H9 (cell line): ENCODE measurements around the gene VTI1B. TPM values are rescaled to one million over a fixed set of nuclear protein-coding genes. Genes with fewer than 3 reads are reported as not detected.

Experiments
- DNase-seq: peaks from one replicate; pipeline ENCODE4 v3.0.0-alpha.2; 2017
- H2AFZ ChIP-seq: one replicate; pipeline ENCODE4 v1.6.1; 2013; ENCODE audit warnings: mild to moderate bottlenecking, low read length, control low read depth, moderate library complexity
- H2AK5ac ChIP-seq: 2 replicates; pipeline ENCODE4 v1.6.1; 2013; ENCODE audit warnings: low read length, control low read depth, mixed read lengths; ENCODE audit not compliant: insufficient read length
- H2BK120ac ChIP-seq: one replicate; pipeline ENCODE4 v1.6.1; 2013; ENCODE audit warnings: low read depth, mild to moderate bottlenecking, low read length, control low read depth, inconsistent platforms; ENCODE audit not compliant: poor library complexity, severe bottlenecking
- H2BK12ac ChIP-seq: 2 replicates; pipeline ENCODE4 v1.6.1; 2013; ENCODE audit warnings: low read length, control low read depth, mixed read lengths, low read depth; ENCODE audit not compliant: insufficient read length
- H2BK15ac ChIP-seq: 2 replicates; pipeline ENCODE4 v1.6.1; 2013; ENCODE audit warnings: low read depth, low read length, control low read depth
- H2BK20ac ChIP-seq: one replicate; pipeline ENCODE4 v1.6.1; 2013; ENCODE audit warnings: low read depth, mild to moderate bottlenecking, low read length, control low read depth, inconsistent platforms; ENCODE audit not compliant: poor library complexity, severe bottlenecking
- H2BK5ac ChIP-seq: 2 replicates; pipeline ENCODE4 v1.6.1; 2013; ENCODE audit warnings: low read length, control low read depth, mixed read lengths; ENCODE audit not compliant: insufficient read length
- H3K14ac ChIP-seq: 2 replicates; pipeline ENCODE4 v1.6.1; 2013; ENCODE audit warnings: low read length, control low read depth; ENCODE audit not compliant: insufficient read depth
- H3K18ac ChIP-seq: 2 replicates; pipeline ENCODE4 v1.6.1; 2013; ENCODE audit warnings: low read depth, mild to moderate bottlenecking, mixed read lengths, low read length, control low read depth; ENCODE audit not compliant: insufficient read length
- H3K23ac ChIP-seq: 2 replicates; pipeline ENCODE4 v1.6.1; 2013; ENCODE audit warnings: low read length, control low read depth, mixed read lengths, low read depth; ENCODE audit not compliant: insufficient read length
- H3K23me2 ChIP-seq: 2 replicates; pipeline ENCODE4 v1.6.1; 2013; ENCODE audit warnings: low read depth, mild to moderate bottlenecking, mixed read lengths, low read length, control low read depth; ENCODE audit not compliant: insufficient read length, poor library complexity, severe bottlenecking
- H3K27ac ChIP-seq: 2 replicates; pipeline ENCODE4 v1.5.1; 2013; ENCODE audit warnings: low read length, control low read depth, mixed read lengths, low read depth; ENCODE audit not compliant: insufficient read length
- H3K27me3 ChIP-seq: 2 replicates; pipeline ENCODE4 v1.6.1; 2013; ENCODE audit warnings: low read length, control low read depth, inconsistent platforms; ENCODE audit not compliant: insufficient read depth
- H3K4ac ChIP-seq: 2 replicates; pipeline ENCODE4 v1.6.1; 2013; ENCODE audit warnings: low read depth, mild to moderate bottlenecking, control low read depth, inconsistent platforms, low read length, moderate library complexity
- H3K4me1 ChIP-seq: 2 replicates; pipeline ENCODE4 v1.6.1; 2013; ENCODE audit warnings: low read length, control low read depth, inconsistent platforms; ENCODE audit not compliant: insufficient read depth
- H3K4me2 ChIP-seq: 2 replicates; pipeline ENCODE4 v1.6.1; 2013; ENCODE audit warnings: low read length, control low read depth, mixed read lengths; ENCODE audit not compliant: insufficient read length, insufficient read depth
- H3K56ac ChIP-seq: 2 replicates; pipeline ENCODE4 v1.6.1; 2013; ENCODE audit warnings: low read depth, mild to moderate bottlenecking, mixed read lengths, low read length, control low read depth; ENCODE audit not compliant: insufficient read length
- H3K79me1 ChIP-seq: 2 replicates; pipeline ENCODE4 v1.6.1; 2013; ENCODE audit warnings: low read depth, mild to moderate bottlenecking, moderate library complexity, low read length, control low read depth, inconsistent platforms; ENCODE audit not compliant: insufficient read depth, poor library complexity, severe bottlenecking
- H3K79me2 ChIP-seq: 2 replicates; pipeline ENCODE4 v1.6.1; 2013; ENCODE audit warnings: low read length, control low read depth, inconsistent platforms; ENCODE audit not compliant: insufficient read depth
- H3K9ac ChIP-seq: 2 replicates; pipeline ENCODE4 v1.6.1; 2013; ENCODE audit warnings: low read length, control low read depth, mixed read lengths; ENCODE audit not compliant: insufficient read length; ENCODE audit errors: extremely low read depth
- H3K9me3 ChIP-seq: one replicate; pipeline ENCODE4 v1.6.1; 2013; ENCODE audit warnings: low read depth, low read length, inconsistent platforms; ENCODE audit not compliant: control insufficient read depth
- H3T11ph ChIP-seq: one replicate; pipeline ENCODE4 v1.6.1; 2013; ENCODE audit warnings: mild to moderate bottlenecking, low read length, control low read depth, inconsistent platforms
- H4K20me1 ChIP-seq: one replicate; pipeline ENCODE4 v1.6.1; 2013; ENCODE audit not compliant: control insufficient read depth, insufficient read length, insufficient read depth
- H4K5ac ChIP-seq: 2 replicates; pipeline ENCODE4 v1.6.1; 2013; ENCODE audit warnings: low read depth, mild to moderate bottlenecking, mixed read lengths, low read length, control low read depth; ENCODE audit not compliant: insufficient read length
- H4K8ac ChIP-seq: replicated peaks from 2 replicates; pipeline ENCODE4 v1.6.1; 2013; ENCODE audit warnings: low read length, control low read depth, mixed read lengths, low read depth; ENCODE audit not compliant: insufficient read length
- H4K91ac ChIP-seq: 2 replicates; pipeline ENCODE4 v1.6.1; 2013; ENCODE audit warnings: low read depth, mild to moderate bottlenecking, moderate library complexity, mixed read lengths, low read length, control low read depth; ENCODE audit not compliant: insufficient read length
- H3K27ac Mint-ChIP-seq, 3 experiments: 2 replicates in 2 of 3; 3 replicates in 1 of 3; pipeline ENCODE4 v1.8.0; 2020 to 2021; ENCODE audit warnings: mixed read lengths in 3 of 3, mild to moderate bottlenecking in 1 of 3, moderate library complexity in 1 of 3
- H3K27me3 Mint-ChIP-seq: 2 replicates; pipeline ENCODE4 v1.8.0; 2021; ENCODE audit warnings: low read depth, mild to moderate bottlenecking, moderate library complexity, mixed read lengths
- H3K36me3 Mint-ChIP-seq, 3 experiments: 2 replicates in 2 of 3; 3 replicates in 1 of 3; pipeline ENCODE4 v1.8.0; 2020 to 2021; ENCODE audit warnings: low read depth in 3 of 3, mixed read lengths in 3 of 3; ENCODE audit not compliant: insufficient read depth in 1 of 3
- H3K4me1 Mint-ChIP-seq, 2 experiments: 2 replicates each; pipeline ENCODE4 v1.8.0; 2020; ENCODE audit warnings: mixed read lengths in 2 of 2
- H3K4me3 Mint-ChIP-seq, 2 experiments: 2 replicates in 1 of 2; 3 replicates in 1 of 2; pipeline ENCODE4 v1.8.0; 2020 to 2021; ENCODE audit warnings: mild to moderate bottlenecking in 2 of 2, mixed read lengths in 2 of 2, moderate library complexity in 1 of 2
- H3K9me3 Mint-ChIP-seq, 2 experiments: 2 replicates in 1 of 2; 3 replicates in 1 of 2; pipeline ENCODE4 v1.8.0; 2020; ENCODE audit warnings: mild to moderate bottlenecking in 2 of 2, mixed read lengths in 2 of 2, moderate library complexity in 1 of 2
- total RNA-seq: library from RNA; stranded (reverse); gene quantifications from 2 replicates; pipeline ENCODE4 v1.2.1, GENCODE V29; 2021
- TF ChIP-seq, protein P1 (sequence below): fragments of 200-600 bp; sonication (generic); conservative IDR thresholded peaks from 3 replicates; pipeline ENCODE4 v1.8.0; 2021; ENCODE audit warnings: antibody characterized with exemption, mild to moderate bottlenecking

VTI1B gene
- total RNA-seq, 1 experiment from 2014 or later: 118 TPM

DNA sequence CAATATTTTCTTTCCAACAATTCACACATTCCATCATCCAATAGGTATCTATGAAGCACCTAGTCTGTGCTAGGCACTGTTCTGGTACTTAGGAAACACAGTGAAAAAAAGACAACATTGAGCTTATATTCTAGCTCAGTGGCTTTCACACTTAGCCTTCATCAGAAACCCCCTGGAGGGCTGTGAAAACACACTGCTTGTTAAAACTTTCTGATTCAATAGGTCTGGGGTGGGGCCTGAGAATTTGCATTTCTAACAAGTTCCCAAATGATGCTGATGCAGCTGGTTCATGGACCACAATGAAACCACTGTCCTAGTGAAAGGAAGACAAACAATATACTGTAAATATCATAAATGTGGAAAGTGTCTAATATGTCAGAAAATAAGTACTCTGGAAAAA, 5.9 kb downstream of the VTI1B start:
- H2AFZ ChIP-seq: no peak overlapping the region
- no peak overlapping the region for H4K5ac ChIP-seq
- H2AK5ac ChIP-seq: no peak overlapping the region
- no peak overlapping the region for H2BK15ac ChIP-seq
- H3K56ac ChIP-seq: no peak overlapping the region
- H3K18ac ChIP-seq: no peak overlapping the region
- no peak overlapping the region for H2BK20ac ChIP-seq
- TF ChIP-seq, protein P1, sequence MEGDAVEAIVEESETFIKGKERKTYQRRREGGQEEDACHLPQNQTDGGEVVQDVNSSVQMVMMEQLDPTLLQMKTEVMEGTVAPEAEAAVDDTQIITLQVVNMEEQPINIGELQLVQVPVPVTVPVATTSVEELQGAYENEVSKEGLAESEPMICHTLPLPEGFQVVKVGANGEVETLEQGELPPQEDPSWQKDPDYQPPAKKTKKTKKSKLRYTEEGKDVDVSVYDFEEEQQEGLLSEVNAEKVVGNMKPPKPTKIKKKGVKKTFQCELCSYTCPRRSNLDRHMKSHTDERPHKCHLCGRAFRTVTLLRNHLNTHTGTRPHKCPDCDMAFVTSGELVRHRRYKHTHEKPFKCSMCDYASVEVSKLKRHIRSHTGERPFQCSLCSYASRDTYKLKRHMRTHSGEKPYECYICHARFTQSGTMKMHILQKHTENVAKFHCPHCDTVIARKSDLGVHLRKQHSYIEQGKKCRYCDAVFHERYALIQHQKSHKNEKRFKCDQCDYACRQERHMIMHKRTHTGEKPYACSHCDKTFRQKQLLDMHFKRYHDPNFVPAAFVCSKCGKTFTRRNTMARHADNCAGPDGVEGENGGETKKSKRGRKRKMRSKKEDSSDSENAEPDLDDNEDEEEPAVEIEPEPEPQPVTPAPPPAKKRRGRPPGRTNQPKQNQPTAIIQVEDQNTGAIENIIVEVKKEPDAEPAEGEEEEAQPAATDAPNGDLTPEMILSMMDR: no peak
- Mint-ChIP-seq H3K9me3 (no peaks in the 10 kb centered on the region), H3K27me3 (no peaks in the 10 kb centered on the region), H3K27ac (no peak overlapping the region), H3K4me3 (no peak overlapping the region), H3K36me3 (no peaks in the 10 kb centered on the region), H3K4me1 (peaks cover 14 to 15% of the 10 kb centered on the region in 2 experiments)
- H2BK120ac ChIP-seq: no peak overlapping the region
- no peak overlapping the region for H3K4ac ChIP-seq
- H3K9me3 ChIP-seq: no peaks in the 10 kb centered on the region
- H2BK12ac ChIP-seq: no peak overlapping the region
- peaks cover 7% of the 10 kb centered on the region; the same call in 1 of the 2 replicates for H3K79me2 ChIP-seq
- H3K23me2 ChIP-seq: no peaks in the 10 kb centered on the region
- H3K27me3 ChIP-seq: no peaks in the 10 kb centered on the region
- no peak overlapping the region for H4K91ac ChIP-seq
- no peaks in the 10 kb centered on the region for H3K79me1 ChIP-seq
- no peak overlapping the region for H3K23ac ChIP-seq
- no peak overlapping the region for H3K9ac ChIP-seq
- no peaks in the 10 kb centered on the region for H3K4me1 ChIP-seq
- H3K27ac ChIP-seq: no peak overlapping the region
- no peak overlapping the region for H3T11ph ChIP-seq
- no peak overlapping the region for H2BK5ac ChIP-seq
- H3K14ac ChIP-seq: no peak overlapping the region
- DNase-seq: no peak
- no peak overlapping the region for H3K4me2 ChIP-seq
- no peak overlapping the region for H4K8ac ChIP-seq
- no peaks in the 10 kb centered on the region for H4K20me1 ChIP-seq
